Immature natural killer cell (primary cell): ENCODE results near the gene ZKSCAN3. TPM values are rescaled to one million over a fixed set of nuclear protein-coding genes. Genes with fewer than 3 reads are reported as not detected.
"Not testable (repeated sequence)": the region's sequence is repeated elsewhere in the genome, so short reads cannot be mapped to it uniquely, and the experiment has no call there.

Experiments used
- DNase-seq, 3 donors: peaks; one replicate each; pipeline ENCODE4 v3.0.0; 2022; ENCODE audit warnings: mixed read lengths in 1 of 3
- H3K27ac Mint-ChIP-seq, 6 donors: one replicate each; pipeline ENCODE4 v1.8.0; 2020; ENCODE audit warnings: mixed read lengths in 6 of 6, mild to moderate bottlenecking in 5 of 6, inconsistent platforms in 4 of 6, moderate library complexity in 3 of 6
- H3K27me3 Mint-ChIP-seq, 3 donors: one replicate each; pipeline ENCODE4 v1.8.0; 2020 to 2021; ENCODE audit warnings: low read depth in 3 of 3, mild to moderate bottlenecking in 3 of 3, mixed read lengths in 3 of 3, moderate library complexity in 3 of 3, inconsistent platforms in 1 of 3
- H3K36me3 Mint-ChIP-seq, 3 donors: one replicate each; pipeline ENCODE4 v1.8.0; 2020; ENCODE audit warnings: mixed read lengths in 3 of 3, inconsistent platforms in 2 of 3, mild to moderate bottlenecking in 2 of 3
- H3K4me1 Mint-ChIP-seq, 2 donors: one replicate each; pipeline ENCODE4 v1.8.0; 2020; ENCODE audit warnings: inconsistent platforms in 2 of 2, mild to moderate bottlenecking in 2 of 2, mixed read lengths in 2 of 2, moderate library complexity in 1 of 2
- H3K4me3 Mint-ChIP-seq, 5 donors: one replicate each; pipeline ENCODE4 v1.8.0; 2020; ENCODE audit warnings: mild to moderate bottlenecking in 5 of 5, mixed read lengths in 5 of 5, inconsistent platforms in 3 of 5, moderate library complexity in 3 of 5
- H3K9me3 Mint-ChIP-seq, 6 donors: one replicate each; pipeline ENCODE4 v1.8.0; 2020; ENCODE audit warnings: mild to moderate bottlenecking in 6 of 6, mixed read lengths in 6 of 6, inconsistent platforms in 4 of 6, moderate library complexity in 3 of 6
- polyA plus RNA-seq, 3 donors: library from polyadenylated mRNA; unstranded; fragments of 300-500 nt; fragmentation: Illumina TruSeq; gene quantifications; one replicate each; pipeline ENCODE4 v1.2.3, GENCODE V29; 2021

ZKSCAN3 gene
- polyA plus RNA-seq, 3 donors from 2014 or later = 1.0 to 4.7 (median 2.0) TPM

DNA sequence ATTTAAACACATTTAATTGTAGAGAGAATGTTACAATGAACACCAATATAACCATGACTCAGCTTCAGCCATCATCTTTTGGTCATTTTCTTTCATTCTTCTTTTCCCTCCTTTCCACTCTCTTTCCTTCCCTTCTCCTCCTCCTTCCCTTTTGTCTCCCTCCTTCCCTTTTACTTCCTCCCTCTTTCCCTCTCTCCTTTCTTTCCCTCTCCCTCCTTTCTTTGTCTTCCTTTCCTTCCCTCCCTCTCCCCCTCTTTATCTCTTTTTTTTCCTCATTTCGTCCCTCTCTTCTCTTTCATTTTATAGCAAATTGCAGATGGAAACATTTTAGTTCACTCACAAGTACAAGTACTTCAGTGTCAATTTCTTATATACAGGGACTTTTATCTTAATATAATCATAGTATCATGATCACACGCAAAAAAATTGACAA, 1.8 kb downstream of the ZKSCAN3 start:
- H3K9me3 Mint-ChIP-seq = no peaks in the 10 kb centered on the region
- peaks cover 44 to 54% of the 10 kb centered on the region in 2 donors for H3K4me1 Mint-ChIP-seq
- peak overlapping the region; percentile 61 to 100 (median 98) for H3K4me3 Mint-ChIP-seq

GRCh38 chr6:28353356-28353755, 3.6 kb downstream of the ZKSCAN3 start:
- H3K27ac Mint-ChIP-seq = peak overlapping the region in 3 of 6 donors; percentile 20 to 42 (median 22)
- H3K9me3 Mint-ChIP-seq = no peaks in the 10 kb centered on the region
- no peak overlapping the region for H3K4me3 Mint-ChIP-seq
- H3K36me3 Mint-ChIP-seq = peaks cover 0 to 3% (median 0%) of the 10 kb centered on the region in 3 donors
- H3K4me1 Mint-ChIP-seq = peaks cover 50 to 54% of the 10 kb centered on the region in 2 donors
- no peak for DNase-seq
- H3K27me3 Mint-ChIP-seq = peaks cover 3 to 4% (median 3%) of the 10 kb centered on the region in 3 donors

More for the DNA sequence above, 1.8 kb downstream of the ZKSCAN3 start:
- Mint-ChIP-seq H3K27ac (peak overlapping the region in 3 of 6 donors; percentile 9 to 54 (median 49)), H3K27me3 (peaks cover 2 to 7% (median 3%) of the 10 kb centered on the region in 3 donors), H3K36me3 (peaks cover 0 to 3% (median 0%) of the 10 kb centered on the region in 3 donors)
- no peak for DNase-seq

GRCh38 chr6:28353981-28354676, 4.4 kb downstream of the ZKSCAN3 start:
- Mint-ChIP-seq H3K4me1 (peaks cover 50 to 54% of the 10 kb centered on the region in 2 donors), H3K9me3 (no peaks in the 10 kb centered on the region), H3K27me3 (peaks cover 3 to 4% (median 3%) of the 10 kb centered on the region in 3 donors), H3K27ac (peak overlapping the region in 3 of 6 donors; percentile 25 to 64 (median 57)), H3K36me3 (peaks cover 0 to 3% (median 0%) of the 10 kb centered on the region in 3 donors), H3K4me3 (peak overlapping the region in 1 of 5 donors; percentile 17)
- no peak for DNase-seq

DNA sequence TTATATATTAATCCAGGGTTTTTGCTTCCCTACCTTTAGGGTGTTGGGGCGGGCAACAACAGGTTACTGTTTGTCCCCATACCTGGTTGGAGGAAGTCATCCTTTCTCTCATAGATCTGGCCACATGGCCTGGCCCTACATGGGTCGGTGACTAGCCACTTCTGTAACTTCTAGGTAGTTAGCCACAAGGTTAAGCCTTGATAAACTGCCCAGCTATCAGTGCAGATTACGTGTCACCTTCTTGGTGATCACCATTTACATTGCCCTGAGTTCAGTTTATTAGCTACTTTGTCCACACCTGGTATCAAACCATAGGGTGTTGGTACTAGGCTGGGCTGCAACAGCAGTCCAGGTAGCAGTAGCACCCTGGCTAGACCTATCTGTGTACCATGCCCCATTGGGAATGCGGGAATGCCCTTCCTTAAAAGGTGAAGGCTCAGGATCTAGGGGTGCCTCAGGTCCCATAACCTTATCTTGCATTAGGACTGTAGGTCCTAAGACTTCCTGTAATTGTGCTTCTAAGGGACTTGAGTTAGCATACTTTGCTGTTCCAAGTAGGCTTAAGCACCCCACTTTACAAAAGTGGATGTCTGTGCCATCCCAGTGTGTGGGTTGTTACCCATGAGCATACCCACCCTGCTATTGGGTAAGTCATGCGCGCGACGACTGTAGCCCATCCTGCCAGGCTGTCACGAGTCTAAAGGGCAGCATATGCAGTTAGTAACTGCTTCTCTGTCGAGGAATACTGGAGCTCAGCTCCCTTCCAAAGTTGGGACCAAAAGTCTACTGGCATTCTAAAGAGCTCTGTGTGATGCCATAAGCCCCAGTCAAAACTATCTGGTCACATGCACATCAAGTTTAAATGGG, 5.2 kb downstream of the ZKSCAN3 start:
- H3K9me3 Mint-ChIP-seq = no peaks in the 10 kb centered on the region
- H3K27ac Mint-ChIP-seq = peak overlapping the region; percentile 84 to 96 (median 92)
- peaks cover 44 to 47% of the 10 kb centered on the region in 2 donors for H3K4me1 Mint-ChIP-seq
- H3K27me3 Mint-ChIP-seq = peaks cover under 1 to 3% (median 3%) of the 10 kb centered on the region in 3 donors
- peak overlapping the region; percentile 90 to 99 (median 96) for H3K4me3 Mint-ChIP-seq
- peaks cover 0 to under 1% (median 0%) of the 10 kb centered on the region in 3 donors for H3K36me3 Mint-ChIP-seq
- DNase-seq = no peak

DNA sequence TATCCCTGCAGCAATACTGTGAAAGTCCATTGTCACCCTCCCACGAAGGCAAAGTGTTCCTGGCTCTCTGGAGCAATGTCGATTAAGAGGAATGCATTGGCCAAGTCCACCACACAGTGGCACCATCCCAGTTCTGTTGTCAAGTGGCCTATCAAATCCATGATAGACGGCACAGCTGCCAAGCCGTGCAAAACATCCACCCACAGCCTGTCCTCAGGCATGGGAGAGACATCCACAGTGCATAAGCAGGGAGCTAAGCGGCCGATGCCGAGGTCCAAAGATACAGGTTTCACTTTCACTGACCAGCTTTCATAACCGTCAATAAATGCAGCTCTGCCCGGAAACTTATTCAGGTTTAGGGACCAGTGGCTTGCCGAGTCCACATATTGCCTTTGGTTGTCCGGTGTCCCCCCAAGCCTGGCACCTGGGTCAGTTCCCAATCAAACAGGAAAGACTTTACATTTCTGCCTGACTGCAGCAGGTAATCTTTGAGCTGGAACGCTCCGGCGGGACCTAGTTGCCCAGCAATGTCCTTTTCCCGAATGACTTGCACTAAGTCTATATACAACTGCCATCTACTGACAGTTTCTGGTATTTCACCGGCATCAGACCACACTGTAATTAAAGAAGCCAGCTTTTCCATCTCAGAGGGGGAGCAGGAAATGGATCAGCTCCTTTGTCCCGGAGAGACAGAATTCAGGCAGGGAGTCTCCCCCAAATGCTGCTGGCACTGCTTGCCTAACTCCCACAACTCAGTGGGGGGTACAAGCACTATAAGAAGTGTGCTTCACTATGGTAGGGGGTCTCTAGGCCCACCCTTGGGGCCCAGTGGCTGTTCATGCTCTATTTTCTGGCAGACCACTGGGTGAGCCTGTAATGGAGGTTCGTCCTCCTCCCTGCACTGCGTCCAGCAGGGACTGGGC, 6.3 kb downstream of the ZKSCAN3 start:
- peaks cover 33 to 36% of the 10 kb centered on the region in 2 donors for H3K4me1 Mint-ChIP-seq
- peaks cover 0 to 3% (median 3%) of the 10 kb centered on the region in 3 donors for H3K27me3 Mint-ChIP-seq
- peak overlapping the region; percentile 84 to 96 (median 92) for H3K27ac Mint-ChIP-seq
- H3K36me3 Mint-ChIP-seq = no peaks in the 10 kb centered on the region
- H3K4me3 Mint-ChIP-seq = peak overlapping the region; percentile 90 to 99 (median 96)
- peak; percentile 71 to 77 (median 76) for DNase-seq
- H3K9me3 Mint-ChIP-seq = no peaks in the 10 kb centered on the region

DNA sequence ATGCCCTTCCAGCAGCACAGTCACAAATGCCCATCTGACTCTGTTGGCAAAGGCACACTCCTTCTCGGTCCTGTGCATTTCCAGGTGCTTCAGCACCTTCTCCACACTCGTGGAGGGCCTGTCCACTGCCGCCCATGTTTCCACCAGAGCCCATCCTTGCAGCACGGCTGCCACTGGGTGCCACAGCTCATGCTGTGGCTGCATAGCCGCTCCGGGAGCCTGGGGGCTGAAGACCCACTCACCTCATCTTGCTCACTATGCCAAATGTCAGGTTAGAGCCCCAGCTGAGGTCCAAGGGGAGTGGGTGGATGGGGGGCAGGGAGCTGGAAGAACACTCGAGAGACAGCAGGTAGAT, 6.9 kb downstream of the ZKSCAN3 start:
- no peak for DNase-seq
- Mint-ChIP-seq H3K36me3 (no peaks in the 10 kb centered on the region), H3K4me3 (peak overlapping the region in 1 of 5 donors; percentile 91), H3K27me3 (peaks cover 0 to 3% (median 3%) of the 10 kb centered on the region in 3 donors), H3K9me3 (no peaks in the 10 kb centered on the region), H3K4me1 (peaks cover 27 to 29% of the 10 kb centered on the region in 2 donors), H3K27ac (no peak overlapping the region)

DNA sequence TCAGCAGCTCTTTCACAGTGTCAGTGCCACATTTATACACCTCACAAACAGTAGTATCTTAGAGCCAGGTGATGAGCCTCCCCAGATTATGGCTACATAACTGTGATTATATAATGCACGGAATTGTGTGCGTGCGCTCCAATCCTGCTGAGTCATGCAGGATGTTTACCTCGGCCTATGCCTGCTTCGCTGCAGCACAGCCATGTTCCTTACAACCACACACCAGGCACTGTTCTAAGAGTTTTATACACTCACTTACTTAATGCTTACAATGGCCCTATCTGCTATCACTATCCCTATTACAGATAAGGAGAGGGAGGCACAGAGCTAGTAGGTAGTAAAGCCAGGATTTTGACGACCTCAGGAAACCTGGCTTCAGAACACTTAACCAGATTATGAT, 7.3 kb downstream of the ZKSCAN3 start:
- DNase-seq = no peak
- Mint-ChIP-seq H3K9me3 (no peaks in the 10 kb centered on the region), H3K36me3 (no peaks in the 10 kb centered on the region), H3K27ac (no peak overlapping the region), H3K27me3 (peaks cover 0 to 3% (median 3%) of the 10 kb centered on the region in 3 donors), H3K4me1 (peaks cover 24 to 26% of the 10 kb centered on the region in 2 donors), H3K4me3 (no peak overlapping the region)

GRCh38 chr6:28359562-28359961, 9.8 kb downstream of the ZKSCAN3 start:
- not testable (repeated sequence) for H3K27ac Mint-ChIP-seq, H3K36me3 Mint-ChIP-seq, H3K9me3 Mint-ChIP-seq, H3K4me3 Mint-ChIP-seq, H3K27me3 Mint-ChIP-seq, DNase-seq
- H3K4me1 Mint-ChIP-seq = peaks cover 14 to 19% of the 10 kb centered on the region in 2 donors

- H3K27me3 Mint-ChIP-seq = peaks cover 0 to 2% (median 0%) of the 10 kb centered on the region in 3 donors
- no peak overlapping the region for H3K27ac Mint-ChIP-seq
- H3K9me3 Mint-ChIP-seq = no peaks in the 10 kb centered on the region
- H3K36me3 Mint-ChIP-seq = peaks cover 11 to 20% (median 17%) of the 10 kb centered on the region in 3 donors
- peaks cover 11 to 13% of the 10 kb centered on the region in 2 donors for H3K4me1 Mint-ChIP-seq
- DNase-seq = no peak
- H3K4me3 Mint-ChIP-seq = no peak overlapping the region
Measured at GRCh38 chr6:28360961-28361360, 11.2 kb downstream of the ZKSCAN3 start.

- H3K27me3 Mint-ChIP-seq, H3K9me3 Mint-ChIP-seq, H3K4me1 Mint-ChIP-seq, H3K4me3 Mint-ChIP-seq: not testable (repeated sequence)
- peaks cover 11 to 36% (median 30%) of the 10 kb centered on the region in 3 donors for H3K36me3 Mint-ChIP-seq
- peak in 1 of 3 donors; percentile 8 for DNase-seq
- peak overlapping the region in 2 of 6 donors; percentile 26 to 73 for H3K27ac Mint-ChIP-seq
Measured at GRCh38 chr6:28365590-28365989, 15.8 kb downstream of the ZKSCAN3 start.

GRCh38 chr6:28368522-28368921, 18.8 kb downstream of the ZKSCAN3 start:
- H3K27ac Mint-ChIP-seq = no peak overlapping the region
- H3K4me1 Mint-ChIP-seq = peaks cover 0 to 8% of the 10 kb centered on the region in 2 donors
- no peaks in the 10 kb centered on the region for H3K27me3 Mint-ChIP-seq
- DNase-seq = no peak
- peaks cover 11 to 33% (median 26%) of the 10 kb centered on the region in 3 donors for H3K36me3 Mint-ChIP-seq
- no peaks in the 10 kb centered on the region for H3K9me3 Mint-ChIP-seq
- no peak overlapping the region for H3K4me3 Mint-ChIP-seq

GRCh38 chr6:28369463-28369862, 19.7 kb downstream of the ZKSCAN3 start:
- Mint-ChIP-seq H3K27ac (no peak overlapping the region), H3K27me3 (no peaks in the 10 kb centered on the region), H3K4me1 (peaks cover 0 to 8% of the 10 kb centered on the region in 2 donors), H3K4me3 (no peak overlapping the region), H3K9me3 (no peaks in the 10 kb centered on the region), H3K36me3 (peaks cover 11 to 29% (median 26%) of the 10 kb centered on the region in 3 donors)
- no peak for DNase-seq

DNA sequence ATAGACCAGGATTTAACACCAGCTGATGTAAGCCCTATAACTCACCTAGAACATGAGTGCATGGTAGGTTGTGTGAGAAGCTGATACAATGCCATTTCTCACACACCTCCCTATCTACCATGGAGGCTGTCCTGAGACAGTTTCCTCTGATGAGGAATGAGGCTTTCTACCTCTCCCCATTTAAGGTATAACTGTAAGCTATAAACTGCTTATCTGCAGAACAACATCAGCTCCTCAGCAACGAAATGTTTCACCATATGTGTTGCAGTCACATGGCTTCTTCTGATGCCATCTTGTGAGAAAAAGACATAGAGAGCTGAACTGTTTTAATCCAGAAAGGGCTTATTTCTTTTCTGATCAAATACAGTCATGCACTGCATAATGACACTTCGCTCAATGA, 20.7 kb downstream of the ZKSCAN3 start:
- H3K4me1 Mint-ChIP-seq = peaks cover 0 to 4% of the 10 kb centered on the region in 2 donors
- DNase-seq = no peak
- no peak overlapping the region for H3K4me3 Mint-ChIP-seq
- H3K9me3 Mint-ChIP-seq = no peaks in the 10 kb centered on the region
- no peak overlapping the region for H3K27ac Mint-ChIP-seq
- H3K36me3 Mint-ChIP-seq = peaks cover 4 to 28% (median 26%) of the 10 kb centered on the region in 3 donors
- H3K27me3 Mint-ChIP-seq = no peaks in the 10 kb centered on the region
